BLaER1 treated with 17β-estradiol and CSF1 and Interleukin-3, amounts not matched to agents 10 nM and 100 nM (cell line): ENCODE measurements around the gene NSUN3.
"Not testable (repeated sequence)": the region's sequence is repeated elsewhere in the genome, so short reads cannot be mapped to it uniquely, and the experiment has no call there.

Source experiments
- H3K27ac ChIP-seq, 11 experiments: shearing (Covaris generic); formaldehyde crosslinking; 2 replicates each; pipeline ENCODE4 v1.8.1; 2022
- H3K27me3 ChIP-seq, 11 experiments: shearing (Covaris generic); formaldehyde crosslinking; 2 replicates each; pipeline ENCODE4 v1.8.1; 2022
- H3K36me3 ChIP-seq, 11 experiments: shearing (Covaris generic); formaldehyde crosslinking; 2 replicates each; pipeline ENCODE4 v1.8.1; 2022
- H3K4me1 ChIP-seq, 10 experiments: shearing (Covaris generic); formaldehyde crosslinking; 2 replicates each; pipeline ENCODE4 v1.8.1; 2022
- H3K4me2 ChIP-seq, 11 experiments: shearing (Covaris generic); formaldehyde crosslinking; 2 replicates each; pipeline ENCODE4 v1.8.1; 2022
- H3K4me3 ChIP-seq, 10 experiments: shearing (Covaris generic); formaldehyde crosslinking; 2 replicates each; pipeline ENCODE4 v1.8.1; 2022
- H3K9ac ChIP-seq, 11 experiments: shearing (Covaris generic); formaldehyde crosslinking; 2 replicates each; pipeline ENCODE4 v1.8.1; 2022
- H3K9me3 ChIP-seq, 11 experiments: shearing (Covaris generic); formaldehyde crosslinking; replicated peaks in 1 of 11; 2 replicates each; pipeline ENCODE4 v1.8.1; 2022
- H4K20me1 ChIP-seq, 11 experiments: shearing (Covaris generic); formaldehyde crosslinking; 2 replicates each; pipeline ENCODE4 v1.8.1; 2022
- Cebpa-rat ChIP-seq, 11 experiments: shearing (Covaris generic); IDR thresholded peaks; 2 replicates each; pipeline ENCODE4 v1.8.1; 2022

Gene NSUN3

DNA sequence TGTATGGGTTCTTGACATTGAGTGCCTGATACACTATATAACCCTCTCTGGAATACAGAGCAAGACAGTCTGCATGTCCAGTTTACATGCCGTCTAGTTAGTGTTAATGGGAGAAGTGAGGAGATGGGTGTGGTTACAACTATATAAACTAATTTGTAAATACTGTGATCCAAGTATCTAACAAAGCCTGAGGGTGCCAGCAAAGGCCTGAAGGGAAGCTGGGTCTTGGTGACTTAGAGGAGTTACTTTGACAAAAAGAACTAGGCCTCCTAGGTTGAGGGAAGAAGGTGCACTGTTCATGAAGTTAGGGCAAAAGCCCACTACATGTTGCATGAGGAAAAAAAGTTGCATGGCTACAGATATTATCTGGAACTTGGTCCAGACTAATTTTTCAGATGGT is 2.3 kb downstream of the NSUN3 start:
- Histone ChIP-seq H3K27me3 (no peaks in the 10 kb centered on the region), H3K9me3 (peaks cover 4 to 18% (median 13%) of the 10 kb centered on the region in 11 experiments; a peak in 20 of 22 replicates), H3K4me2 (peak overlapping the region; percentile 82 to 97 (median 92)), H4K20me1 (peaks cover 0 to 11% (median 2%) of the 10 kb centered on the region in 11 experiments; a peak in 7 of 22 replicates), H3K36me3 (peaks cover 21 to 48% (median 27%) of the 10 kb centered on the region in 11 experiments), H3K4me1 (peaks cover 20 to 44% (median 31%) of the 10 kb centered on the region in 10 experiments), H3K27ac (peak overlapping the region in 4 of 11 experiments; percentile 95 to 100 (median 98); a peak in 9 of 22 replicates), H3K4me3 (peak overlapping the region in 5 of 10 experiments; percentile 65 to 84 (median 73); a peak in 6 of 20 replicates), H3K9ac (peak overlapping the region in 3 of 11 experiments; percentile 94 to 99 (median 96); a peak in 6 of 22 replicates)
- no peak for TF ChIP-seq Cebpa-rat (IDR thresholded peaks at IDR 0.05)

DNA sequence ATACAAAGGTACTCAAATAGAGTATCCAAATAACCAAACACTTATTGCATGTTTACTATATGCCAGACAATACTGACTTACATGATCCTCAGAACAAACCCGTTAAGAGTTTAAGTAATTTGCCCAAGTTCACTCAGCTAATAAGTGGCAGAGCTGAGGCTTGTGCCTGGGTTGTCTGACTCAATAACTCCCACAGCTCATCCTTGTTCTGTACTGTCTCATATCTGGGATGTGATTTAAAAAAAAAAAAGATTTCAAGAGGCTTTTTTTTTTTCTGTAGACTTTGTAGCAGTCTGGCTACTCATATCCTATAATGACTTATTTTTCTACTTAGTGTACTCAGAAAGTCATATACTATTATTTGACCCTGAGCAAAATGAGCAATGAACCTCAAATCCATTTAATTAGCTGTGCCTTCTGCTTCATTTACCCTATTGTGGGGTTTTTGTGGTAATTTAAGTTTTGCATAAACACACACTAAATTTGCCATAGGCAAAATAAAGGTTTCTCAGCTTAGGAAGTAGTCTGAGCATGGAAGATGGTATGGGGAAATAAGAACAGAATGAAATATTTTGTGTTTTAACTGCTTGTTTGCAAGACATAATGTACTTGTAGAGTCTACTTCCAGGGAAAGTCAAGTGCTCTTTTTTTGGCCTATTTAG is 3.1 kb downstream of the NSUN3 start:
- TF ChIP-seq Cebpa-rat (IDR thresholded peaks at IDR 0.05) = no peak
- H4K20me1 ChIP-seq = peaks cover 0 to 20% (median 6%) of the 10 kb centered on the region in 11 experiments; a peak in 7 of 22 replicates
- H3K4me1 ChIP-seq = peaks cover 20 to 44% (median 31%) of the 10 kb centered on the region in 10 experiments
- H3K9me3 ChIP-seq = peaks cover 4 to 18% (median 13%) of the 10 kb centered on the region in 11 experiments; a peak in 20 of 22 replicates
- no peaks in the 10 kb centered on the region for H3K27me3 ChIP-seq
- H3K36me3 ChIP-seq = peaks cover 16 to 46% (median 28%) of the 10 kb centered on the region in 11 experiments
- peak overlapping the region in 7 of 11 experiments; percentile 87 to 97 (median 93); a peak in 11 of 22 replicates for H3K4me2 ChIP-seq
- peak overlapping the region in 1 of 10 experiments; percentile 65; a peak in 1 of 20 replicates for H3K4me3 ChIP-seq
- H3K27ac ChIP-seq = no peak overlapping the region
- H3K9ac ChIP-seq = peak overlapping the region in 2 of 11 experiments; percentile 20 to 45; a peak in 2 of 22 replicates

- Histone ChIP-seq H3K4me1 (peaks cover 20 to 41% (median 27%) of the 10 kb centered on the region in 10 experiments), H3K4me3 (no peak overlapping the region)
These were observed 3.9 kb downstream of the NSUN3 start for GRCh38 chr3:94066506-94067500.

GRCh38 chr3:94069194-94069813 is 6.4 kb downstream of the NSUN3 start:
- Histone ChIP-seq H3K4me3 (no peak overlapping the region), H3K27me3 (no peaks in the 10 kb centered on the region), H4K20me1 (peaks cover 0 to 32% (median 7%) of the 10 kb centered on the region in 11 experiments; a peak in 7 of 22 replicates), H3K4me2 (no peak overlapping the region), H3K4me1 (peaks cover 11 to 34% (median 16%) of the 10 kb centered on the region in 10 experiments), H3K9ac (no peak overlapping the region), H3K36me3 (peaks cover 38 to 65% (median 47%) of the 10 kb centered on the region in 11 experiments), H3K27ac (no peak overlapping the region), H3K9me3 (peaks cover 14 to 28% (median 24%) of the 10 kb centered on the region in 11 experiments; a peak in 21 of 22 replicates)
- TF ChIP-seq Cebpa-rat (IDR thresholded peaks at IDR 0.05) = no peak

More at GRCh38 chr3:94066506-94067500, 3.9 kb downstream of the NSUN3 start:
- Histone ChIP-seq H3K36me3 (peaks cover 24 to 50% (median 31%) of the 10 kb centered on the region in 11 experiments), H4K20me1 (peaks cover 0 to 28% (median 6%) of the 10 kb centered on the region in 11 experiments; a peak in 7 of 22 replicates), H3K27me3 (no peaks in the 10 kb centered on the region), H3K9me3 (peaks cover 4 to 18% (median 13%) of the 10 kb centered on the region in 11 experiments; a peak in 20 of 22 replicates), H3K9ac (no peak overlapping the region), H3K4me2 (peak overlapping the region in 4 of 11 experiments; percentile 92 to 97 (median 94); a peak in 6 of 22 replicates), H3K27ac (no peak overlapping the region)
- no peak for TF ChIP-seq Cebpa-rat (IDR thresholded peaks at IDR 0.05)

DNA sequence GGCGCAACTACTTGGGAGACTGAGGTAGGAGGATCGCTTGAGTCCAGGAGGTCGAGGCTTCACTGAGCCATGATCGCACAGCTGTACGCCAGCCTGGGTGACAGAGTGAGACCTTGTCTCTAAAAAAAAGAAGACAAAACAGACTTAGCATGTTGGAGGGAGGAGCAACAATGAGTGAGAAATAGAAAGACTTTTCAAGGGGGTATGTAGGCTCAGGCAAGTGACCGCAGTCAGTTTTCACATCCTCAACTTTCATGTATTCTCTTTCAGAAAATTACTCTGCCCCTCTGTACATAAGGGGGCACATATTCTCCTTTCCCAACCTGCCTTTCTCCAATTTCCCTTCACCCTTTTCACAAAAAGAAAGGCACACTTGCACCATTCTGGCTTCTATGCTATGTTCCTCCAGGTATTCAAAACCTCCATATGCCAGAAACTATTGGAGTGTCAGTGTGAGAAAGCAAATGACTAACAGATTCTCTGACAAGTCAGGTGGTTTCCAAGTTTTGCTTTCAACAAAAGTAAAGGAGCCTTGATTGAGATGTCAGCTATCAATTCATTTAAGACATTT is 7.6 kb downstream of the NSUN3 start:
- H3K27me3 ChIP-seq = no peaks in the 10 kb centered on the region
- H3K9me3 ChIP-seq = peaks cover 14 to 28% (median 24%) of the 10 kb centered on the region in 11 experiments; a peak in 21 of 22 replicates
- no peak overlapping the region for H3K4me3 ChIP-seq
- peaks cover 0 to 32% (median 7%) of the 10 kb centered on the region in 11 experiments; a peak in 7 of 22 replicates for H4K20me1 ChIP-seq
- TF ChIP-seq Cebpa-rat (IDR thresholded peaks at IDR 0.05) = no peak
- no peak overlapping the region for H3K27ac ChIP-seq
- H3K4me2 ChIP-seq = no peak overlapping the region
- H3K36me3 ChIP-seq = peaks cover 38 to 63% (median 47%) of the 10 kb centered on the region in 11 experiments
- peaks cover under 1 to 31% (median 6%) of the 10 kb centered on the region in 10 experiments; a peak in 15 of 20 replicates for H3K4me1 ChIP-seq
- H3K9ac ChIP-seq = peak overlapping the region in 1 of 11 experiments; percentile 9; a peak in 1 of 22 replicates

- Histone ChIP-seq H3K27ac (no peak overlapping the region), H3K4me2 (no peak overlapping the region), H4K20me1 (peaks cover 0 to 32% (median 7%) of the 10 kb centered on the region in 11 experiments; a peak in 8 of 22 replicates), H3K36me3 (peaks cover 47 to 63% (median 54%) of the 10 kb centered on the region in 11 experiments), H3K4me3 (no peak overlapping the region), H3K9ac (no peak overlapping the region), H3K27me3 (no peaks in the 10 kb centered on the region), H3K4me1 (peaks cover 0 to 18% (median 0%) of the 10 kb centered on the region in 10 experiments; a peak in 9 of 20 replicates), H3K9me3 (peaks cover 14 to 33% (median 23%) of the 10 kb centered on the region in 11 experiments; a peak in 21 of 22 replicates)
- TF ChIP-seq Cebpa-rat (IDR thresholded peaks at IDR 0.05) = no peak
These were observed 8.9 kb downstream of the NSUN3 start for GRCh38 chr3:94071713-94072284.

DNA sequence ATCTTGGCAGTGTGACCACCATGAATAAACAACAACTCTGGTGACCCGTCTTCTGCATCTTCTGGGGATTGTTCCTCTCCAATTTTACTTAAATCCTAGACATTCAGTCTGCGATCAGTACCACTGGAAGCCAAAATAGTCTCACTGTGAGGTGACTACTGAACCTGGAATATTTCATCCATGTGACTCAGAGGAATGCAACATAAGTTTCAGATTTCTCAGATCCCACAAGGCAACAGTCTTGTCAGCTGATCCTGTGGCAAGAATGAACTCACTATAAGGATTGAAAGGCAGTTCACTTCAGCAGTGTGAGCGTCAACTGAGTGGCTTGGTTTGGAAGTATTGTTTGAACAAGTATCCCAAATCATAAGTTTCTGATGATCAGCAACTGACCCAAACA is 13.2 kb downstream of the NSUN3 start:
- H4K20me1 ChIP-seq = peaks cover 0 to 31% (median 11%) of the 10 kb centered on the region in 11 experiments; a peak in 9 of 22 replicates
- TF ChIP-seq Cebpa-rat (IDR thresholded peaks at IDR 0.05) = no peak

GRCh38 chr3:94080552-94080951 is 17.7 kb downstream of the NSUN3 start:
- peaks cover 33 to 63% (median 55%) of the 10 kb centered on the region in 11 experiments for H3K36me3 ChIP-seq
- not testable (repeated sequence) for H3K4me2 ChIP-seq, H3K9ac ChIP-seq, H3K27me3 ChIP-seq, H3K27ac ChIP-seq, H3K4me3 ChIP-seq, H3K4me1 ChIP-seq
- H4K20me1 ChIP-seq = peaks cover 0 to 19% (median 10%) of the 10 kb centered on the region in 11 experiments; a peak in 9 of 22 replicates
- peaks cover 0 to 14% (median 10%) of the 10 kb centered on the region in 11 experiments; a peak in 11 of 22 replicates for H3K9me3 ChIP-seq

More for the DNA sequence above, 13.2 kb downstream of the NSUN3 start:
- peaks cover 0 to 17% (median 2%) of the 10 kb centered on the region in 10 experiments; a peak in 10 of 20 replicates for H3K4me1 ChIP-seq
- H3K27ac ChIP-seq = no peak overlapping the region
- H3K9ac ChIP-seq = no peak overlapping the region
- peaks cover 8 to 27% (median 19%) of the 10 kb centered on the region in 11 experiments; a peak in 20 of 22 replicates for H3K9me3 ChIP-seq
- H3K4me2 ChIP-seq = no peak overlapping the region
- H3K27me3 ChIP-seq = no peaks in the 10 kb centered on the region
- no peak overlapping the region for H3K4me3 ChIP-seq
- H3K36me3 ChIP-seq = peaks cover 43 to 58% (median 48%) of the 10 kb centered on the region in 11 experiments
